Spleen (tissue), 11 donors: ENCODE results near the gene SPPL2C. TPM values are rescaled to one million over a fixed set of nuclear protein-coding genes. Genes with fewer than 3 reads are reported as not detected.
A peak's percentile ranks its signal among the peaks of the same experiment; 100 is the strongest.

Experiments
- DNase-seq: peaks from one replicate; pipeline ENCODE4 v3.0.0-alpha.2; 2020
- H3K27ac ChIP-seq, 8 donors: fragments of 200-600 bp; sonication (generic) in 7 of 8; 1 replicate in 4 of 8; 2 replicates in 4 of 8; pipeline versions ENCODE4 v1.5.0 to v1.8.0; 2016 to 2021; ENCODE audit warnings: inconsistent platforms in 4 of 8, mild to moderate bottlenecking in 4 of 8, moderate library complexity in 1 of 8
- H3K27me3 ChIP-seq, 7 donors: fragments of 200-600 bp; sonication (generic) in 6 of 7; replicated peaks in 1 of 7; 1 replicate in 4 of 7; 2 replicates in 3 of 7; pipeline versions ENCODE4 v1.5.0 to v1.8.0; 2016 to 2021; ENCODE audit warnings: inconsistent platforms in 3 of 7, mild to moderate bottlenecking in 1 of 7
- H3K36me3 ChIP-seq, 6 donors: fragments of 200-600 bp; sonication (generic) in 5 of 6; 1 replicate in 4 of 6; 2 replicates in 2 of 6; pipeline versions ENCODE4 v1.5.0 to v1.8.0; 2016 to 2021; ENCODE audit warnings: inconsistent platforms in 2 of 6
- H3K4me1 ChIP-seq, 6 donors: fragments of 200-600 bp; sonication (generic) in 5 of 6; 1 replicate in 3 of 6; 2 replicates in 3 of 6; pipeline versions ENCODE4 v1.5.0 to v1.8.0; 2016 to 2021; ENCODE audit warnings: inconsistent platforms in 3 of 6
- H3K4me3 ChIP-seq, 8 donors: fragments of 200-600 bp; sonication (generic) in 7 of 8; 1 replicate in 4 of 8; 2 replicates in 4 of 8; pipeline versions ENCODE4 v1.5.0 to v1.8.0; 2016 to 2021; ENCODE audit warnings: inconsistent platforms in 4 of 8, mild to moderate bottlenecking in 4 of 8, moderate library complexity in 2 of 8
- H3K9me3 ChIP-seq, 8 donors: fragments of 200-600 bp; sonication (generic) in 7 of 8; 1 replicate in 4 of 8; 2 replicates in 4 of 8; pipeline versions ENCODE4 v1.5.0 to v1.8.0; 2016 to 2021; ENCODE audit warnings: inconsistent platforms in 4 of 8
- CTCF ChIP-seq, 11 experiments: fragments of 200-600 bp in 7 of 11; fragments of 450-650 bp in 4 of 11; sonication (generic) in 4 of 11; IDR thresholded peaks in 8 of 11; conservative IDR thresholded peaks in 3 of 11; 1 replicate in 7 of 11; 2 replicates in 4 of 11; pipeline versions ENCODE4 v1.4.0 to v1.8.0; 2016 to 2021; ENCODE audit warnings: antibody characterized with exemption in 11 of 11, inconsistent platforms in 4 of 11, mild to moderate bottlenecking in 1 of 11
- POLR2A ChIP-seq, 3 donors: fragments of 450-650 bp; IDR thresholded peaks; one replicate each; pipeline ENCODE4 v1.5.1; 2017; ENCODE audit warnings: antibody characterized with exemption in 3 of 3, mild to moderate bottlenecking in 1 of 3
- POLR2AphosphoS5 ChIP-seq, 3 donors: sonication (generic); formaldehyde crosslinking; IDR thresholded peaks; one replicate each; pipeline ENCODE4 v1.5.1; 2017; ENCODE audit warnings: antibody characterized with exemption in 3 of 3
- WGBS, 5 donors: extraction: QIAGEN DNeasy Blood & Tissue Kit in 3 of 5; methylation state at CpG; one replicate each; pipeline versions ENCODE4 v1.1.5 to v1.1.7; 2013 to 2018; 5-methylcytosine and 5-hydroxymethylcytosine counted together
- intact Hi-C: fragments of 100-400 bp; cut with DNase I; formaldehyde crosslinking; loops from one replicate; pipeline ENCODE4 v1.15.0; 2023; ENCODE audit warnings: low total_unique reads
- polyA plus RNA-seq, 3 donors: library from polyadenylated mRNA; stranded (reverse); fragments of 200-250 nt; gene quantifications; one replicate each; pipeline ENCODE4 v1.2.1, GENCODE V29; 2013
- total RNA-seq, 7 donors: library from RNA; depleted of rRNA in 3 of 7; stranded (reverse); fragments of >200 nt in 3 of 7; fragmentation: NEBNext Ultra II Directional in 4 of 7; extraction: Animal tissue kit (Norgen Biotek cat#: 25700) in 4 of 7; gene quantifications; one replicate each; pipeline versions ENCODE4 v1.1.0 to v1.2.1, GENCODE V29; 2016 to 2021
- donor health status: healthy with polysubstance abuse.
- donor health status: DM: no; HTN: no; CAD: no; lungs with moderate emphysema.
- donor health status: DM: no; HTN: no; CAD: no.
- donor health status: Bipolar disorder and iron deficiency.
- donor health status: healthy.
- donor health status: DM: no; HTN: no; CAD: no.
- donor health status: DM: yes; HTN: yes; CAD: no.

SPPL2C gene
- total and polyA plus RNA-seq, 10 donors, result not detected

- Histone ChIP-seq H3K27ac (no peak overlapping the region), H3K4me1 (no peaks in the 10 kb centered on the region), H3K9me3 (no peaks in the 10 kb centered on the region), H3K27me3 (peaks cover 0 to 20% (median 0%) of the 10 kb centered on the region in 7 donors), H3K36me3 (no peaks in the 10 kb centered on the region), H3K4me3 (no peak overlapping the region)
- TF ChIP-seq POLR2A (IDR thresholded peaks at IDR 0.05) (no peak), POLR2AphosphoS5 (IDR thresholded peaks at IDR 0.05) (no peak), CTCF (IDR thresholded peaks at IDR 0.05 in 8 of 11, conservative IDR thresholded peaks at IDR 0.05 in 3 of 11) (no peak)
- intact Hi-C loops, result no loop called here
- 77 to 86% (median 79%) methylated on average over 6 to 9 of the region's 9 CpGs for WGBS, 5 donors
- DNase-seq, result no peak
These were observed 2.0 kb downstream of the SPPL2C start for GRCh38 chr17:45846646-45847045.

- Histone ChIP-seq H3K36me3 (no peaks in the 10 kb centered on the region), H3K4me3 (no peak overlapping the region), H3K4me1 (no peaks in the 10 kb centered on the region), H3K9me3 (no peaks in the 10 kb centered on the region), H3K27me3 (peaks cover 0 to 25% (median 0%) of the 10 kb centered on the region in 7 donors), H3K27ac (no peak overlapping the region)
- intact Hi-C loops, result no loop called here
- DNase-seq, result peak; percentile 34
- TF ChIP-seq POLR2AphosphoS5 (IDR thresholded peaks at IDR 0.05) (no peak), CTCF (IDR thresholded peaks at IDR 0.05 in 8 of 11, conservative IDR thresholded peaks at IDR 0.05 in 3 of 11) (no peak), POLR2A (IDR thresholded peaks at IDR 0.05) (no peak)
- WGBS, 5 donors, result 77 to 94% (median 86%) methylated on average over 4 of the region's 4 CpGs
These were observed 2.4 kb downstream of the SPPL2C start for GRCh38 chr17:45847101-45847500.

DNA sequence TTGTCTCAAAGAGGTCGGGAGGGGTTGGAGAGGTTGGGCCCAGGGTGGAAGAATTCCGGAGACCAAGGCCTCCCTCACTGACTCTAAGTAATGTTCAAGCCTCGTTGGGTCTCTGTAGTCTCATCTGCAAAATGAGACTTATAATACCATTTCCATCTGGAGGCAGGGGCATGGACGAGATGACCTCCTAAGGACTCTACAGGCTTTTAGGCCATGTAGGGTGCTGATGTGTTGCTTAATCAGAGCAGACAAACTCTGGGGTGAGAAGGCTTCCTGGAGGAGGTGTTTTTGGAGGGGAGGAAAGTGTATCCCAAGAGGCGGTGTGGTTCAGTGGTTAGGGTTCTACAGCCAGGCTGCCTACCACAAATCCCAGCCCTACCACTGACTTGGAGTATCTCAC lies 3.1 kb downstream of the SPPL2C start:
- no peaks in the 10 kb centered on the region for H3K36me3 ChIP-seq
- WGBS, 5 donors, result 74 to 86% (median 81%) methylated on average over 5 of the region's 5 CpGs

DNA sequence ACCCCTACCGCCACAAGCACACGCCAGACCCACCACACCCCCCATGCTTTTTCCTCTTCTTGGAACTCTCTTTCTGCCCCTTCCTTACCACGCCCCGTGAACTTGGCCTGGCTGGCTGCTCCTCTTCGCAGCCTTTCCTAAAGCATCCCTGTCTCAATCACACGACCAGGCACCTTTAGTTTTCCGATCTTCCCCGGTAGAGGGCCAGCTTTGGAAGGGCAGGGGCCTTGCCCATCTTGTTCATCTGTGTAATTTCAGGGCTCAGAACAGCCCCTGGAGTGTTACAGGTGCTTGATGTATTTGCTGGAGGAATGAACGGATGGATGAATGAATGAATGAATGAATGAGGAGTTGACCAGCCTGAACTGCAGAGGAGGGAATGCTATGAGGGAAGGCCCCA lies 3.7 kb downstream of the SPPL2C start:
- no peak overlapping the region for H3K27ac ChIP-seq
- peaks cover 0 to 38% (median 0%) of the 10 kb centered on the region in 7 donors for H3K27me3 ChIP-seq
- DNase-seq, result no peak
- H3K4me1 ChIP-seq, result peaks cover 0 to 8% (median 2%) of the 10 kb centered on the region in 6 donors
- no peaks in the 10 kb centered on the region for H3K36me3 ChIP-seq
- no peak overlapping the region for H3K4me3 ChIP-seq
- intact Hi-C loops, result no loop called here
- 81 to 92% (median 87%) methylated on average over 9 of the region's 9 CpGs for WGBS, 5 donors
- TF ChIP-seq POLR2AphosphoS5 (IDR thresholded peaks at IDR 0.05) (no peak), CTCF (IDR thresholded peaks at IDR 0.05 in 8 of 11, conservative IDR thresholded peaks at IDR 0.05 in 3 of 11) (no peak), POLR2A (IDR thresholded peaks at IDR 0.05) (no peak)
- H3K9me3 ChIP-seq, result no peaks in the 10 kb centered on the region

More for the DNA sequence above, 3.1 kb downstream of the SPPL2C start:
- H3K4me1 ChIP-seq, result peaks cover 0 to 5% (median 1%) of the 10 kb centered on the region in 6 donors
- H3K27me3 ChIP-seq, result peaks cover 0 to 31% (median 0%) of the 10 kb centered on the region in 7 donors
- DNase-seq, result no peak
- H3K27ac ChIP-seq, result no peak overlapping the region
- intact Hi-C loops, result no loop called here
- TF ChIP-seq POLR2A (IDR thresholded peaks at IDR 0.05) (no peak), CTCF (IDR thresholded peaks at IDR 0.05 in 8 of 11, conservative IDR thresholded peaks at IDR 0.05 in 3 of 11) (no peak), POLR2AphosphoS5 (IDR thresholded peaks at IDR 0.05) (no peak)
- H3K4me3 ChIP-seq, result no peak overlapping the region
- H3K9me3 ChIP-seq, result no peaks in the 10 kb centered on the region
